ENCODE results near the gene SERINC2.

SERINC2 gene

GRCh38 chr1:31412732-31413404 lies at the start of gene SERINC2:
TSS of gene SERINC2 (plus strand) at chr1:31413213. CDS start at chr1:31413266, 53 bp downstream.
- no peak for DNase-seq (ENCODE audit: low read depth in 2 of 3, low spot score in 1 of 3)

DNA sequence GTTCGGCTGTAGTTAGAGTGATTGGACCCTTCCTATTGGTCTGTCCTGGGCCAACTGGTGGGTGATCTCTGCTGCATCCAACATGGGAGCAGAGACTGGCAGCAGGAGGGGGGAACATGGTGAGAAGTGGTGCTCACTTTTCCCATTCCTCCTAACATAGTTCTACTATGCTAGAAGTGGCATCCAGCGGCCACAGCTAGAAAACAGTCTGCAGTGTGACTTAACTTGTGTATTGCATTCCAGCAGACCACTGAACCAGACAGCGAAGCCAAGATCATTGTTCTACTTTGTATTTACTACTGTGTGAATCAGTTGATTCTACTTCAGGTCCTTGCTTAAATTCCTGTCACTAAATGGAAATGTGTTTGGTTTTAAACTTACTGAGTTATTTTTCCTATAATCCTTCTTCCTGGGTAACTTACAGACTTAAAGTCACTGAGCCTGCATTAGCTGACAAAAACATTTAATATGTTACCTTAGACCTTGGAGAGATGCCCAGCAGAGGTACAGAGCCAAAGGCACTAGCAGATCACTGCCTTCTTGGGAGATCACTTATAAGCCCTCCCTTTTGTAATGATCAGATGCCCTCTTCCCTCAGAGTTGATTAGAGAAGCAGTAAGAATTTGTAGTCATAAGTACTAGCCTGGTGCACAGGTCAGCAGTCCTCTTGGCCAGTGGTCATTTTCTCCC lies 48.3 kb upstream of the SERINC2 start:
- no peak for DNase-seq (ENCODE audit: low read depth in 2 of 3, low spot score in 1 of 3)

DNA sequence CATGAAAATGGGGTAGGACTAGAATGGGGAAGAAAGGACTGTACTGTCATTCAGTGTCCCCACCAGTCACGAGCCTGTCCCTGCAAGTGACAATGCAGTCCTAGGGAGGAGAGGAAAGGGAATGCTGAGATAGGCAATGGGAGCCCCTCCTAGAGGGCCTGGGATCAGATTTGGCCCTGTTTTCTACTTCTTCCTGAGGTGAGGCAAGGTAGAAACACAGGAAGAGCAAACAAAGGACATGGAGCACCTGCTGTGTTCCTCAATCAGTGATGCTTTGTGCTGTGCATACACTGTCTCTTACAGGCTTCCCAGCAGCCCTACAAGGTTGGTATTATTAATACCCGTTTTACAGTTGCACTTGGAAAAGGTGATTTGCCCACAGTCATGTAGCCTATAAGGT lies 46.2 kb upstream of the SERINC2 start:
- DNase-seq (ENCODE audit: low read depth in 2 of 3, low spot score in 1 of 3), result no peak

GRCh38 chr1:31368611-31369107 lies 44.4 kb upstream of the SERINC2 start:
- no peak for DNase-seq (ENCODE audit: low read depth in 2 of 3, low spot score in 1 of 3)

GRCh38 chr1:31370021-31370420 lies 43.0 kb upstream of the SERINC2 start:
- no peak for DNase-seq (ENCODE audit: low read depth in 2 of 3, low spot score in 1 of 3)

GRCh38 chr1:31370565-31370964 lies 42.4 kb upstream of the SERINC2 start:
- DNase-seq (ENCODE audit: low read depth in 2 of 3, low spot score in 1 of 3), result no peak

GRCh38 chr1:31371121-31371959 lies 41.7 kb upstream of the SERINC2 start:
- no peak for DNase-seq (ENCODE audit: low read depth in 2 of 3, low spot score in 1 of 3)

DNA sequence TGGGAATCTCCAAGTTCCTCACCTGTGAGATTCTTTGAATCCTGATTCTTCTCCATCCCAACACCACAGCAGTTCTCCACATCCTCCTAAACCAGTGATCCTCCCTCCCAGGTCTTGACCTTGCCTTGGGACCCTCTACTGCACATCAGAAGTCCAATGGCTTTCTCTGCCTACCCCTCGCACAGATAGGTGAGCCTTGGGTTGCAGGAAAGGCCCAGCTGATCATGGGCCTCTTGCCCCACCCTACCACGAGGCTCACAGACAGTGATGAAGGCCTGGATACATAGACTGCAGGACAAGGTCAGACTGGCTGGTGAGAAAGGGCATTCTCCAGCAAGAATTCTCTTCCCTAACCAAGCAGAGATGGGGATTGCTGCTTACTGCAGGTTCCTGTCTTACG lies 41.0 kb upstream of the SERINC2 start:
- no peak for DNase-seq (ENCODE audit: low read depth in 2 of 3, low spot score in 1 of 3)

- DNase-seq (ENCODE audit: low read depth in 2 of 3, low spot score in 1 of 3), result no peak
Measured at GRCh38 chr1:31372751-31373055, 40.3 kb upstream of the SERINC2 start.

GRCh38 chr1:31373056-31373896 lies 39.7 kb upstream of the SERINC2 start, which contains the start of gene FABP3:
TSS of gene FABP3 (minus strand) at chr1:31373076. CDS start at chr1:31373014, 62 bp downstream.
- DNase-seq (ENCODE audit: low read depth in 2 of 3, low spot score in 1 of 3), result no peak

GRCh38 chr1:31373897-31374486 lies 39.0 kb upstream of the SERINC2 start:
- no peak for DNase-seq (ENCODE audit: low read depth in 2 of 3, low spot score in 1 of 3)

GRCh38 chr1:31374511-31375196 lies 38.4 kb upstream of the SERINC2 start:
- DNase-seq (ENCODE audit: low read depth in 2 of 3, low spot score in 1 of 3), result no peak

DNA sequence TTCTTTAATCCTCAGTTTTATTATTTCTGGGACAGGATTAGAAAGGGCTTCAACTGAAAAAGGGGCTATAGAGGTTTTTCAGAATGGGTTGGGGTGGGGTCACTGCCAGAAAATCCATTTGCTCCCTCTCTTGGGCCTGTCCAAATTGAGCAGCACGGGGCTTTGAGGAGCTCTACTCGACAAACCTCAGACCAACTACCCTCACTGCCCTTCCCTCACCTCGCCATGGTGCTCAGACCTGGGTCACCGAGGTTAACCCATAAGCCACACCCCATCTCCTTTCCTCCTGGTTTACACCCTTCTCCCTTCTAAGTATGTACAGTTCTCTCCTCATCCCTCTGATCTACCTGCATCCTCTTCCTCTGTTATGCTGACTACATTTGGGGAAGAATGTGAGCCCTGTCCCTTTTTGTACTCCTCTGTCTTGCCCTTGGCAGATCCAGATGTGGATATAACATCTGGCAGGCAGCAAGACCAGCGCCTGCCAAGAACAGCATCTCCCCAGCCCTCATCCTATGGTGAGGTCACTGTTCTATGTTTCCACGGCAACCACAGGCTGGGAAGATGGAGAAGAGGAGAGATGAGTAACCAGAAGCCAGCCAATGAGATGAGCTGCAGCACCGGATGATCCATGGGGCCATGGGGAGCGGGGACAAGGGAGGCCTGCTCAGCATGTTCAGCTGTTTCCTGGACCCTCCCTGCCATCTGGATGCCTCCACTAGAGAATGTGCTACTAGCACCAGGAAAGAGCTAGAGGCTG lies 36.5 kb upstream of the SERINC2 start:
- DNase-seq (ENCODE audit: low read depth in 2 of 3, low spot score in 1 of 3), result no peak

DNA sequence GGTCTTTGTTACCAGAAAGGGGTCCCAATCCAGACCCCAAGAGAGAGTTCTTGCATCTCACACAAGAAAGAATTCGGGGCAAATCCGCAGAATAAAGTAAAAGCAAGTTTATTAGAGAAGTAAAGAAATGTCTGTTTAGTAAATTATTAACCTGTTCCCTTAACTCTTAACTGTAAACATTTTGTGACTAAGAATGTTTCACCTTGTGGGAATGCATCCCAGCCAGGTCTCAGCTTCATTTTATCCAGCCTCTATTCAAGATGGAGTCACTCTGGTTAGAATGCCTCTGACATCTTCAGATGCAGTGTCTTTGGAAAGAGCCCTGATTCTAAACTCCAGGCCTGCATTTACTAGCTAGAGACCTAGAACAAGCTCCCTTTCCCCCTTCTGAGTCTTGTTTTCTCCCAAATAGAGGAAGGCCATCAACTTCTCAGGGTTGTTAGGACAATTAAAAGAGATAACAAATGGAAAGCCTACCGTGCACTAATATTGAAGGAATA lies 35.6 kb upstream of the SERINC2 start:
- no peak for DNase-seq (ENCODE audit: low read depth in 2 of 3, low spot score in 1 of 3)

- DNase-seq (ENCODE audit: low read depth in 2 of 3, low spot score in 1 of 3), result no peak
Measured at GRCh38 chr1:31378001-31378400, 35.0 kb upstream of the SERINC2 start.

GRCh38 chr1:31380181-31380580 lies 32.8 kb upstream of the SERINC2 start:
- DNase-seq (ENCODE audit: low read depth in 2 of 3, low spot score in 1 of 3), result no peak

DNA sequence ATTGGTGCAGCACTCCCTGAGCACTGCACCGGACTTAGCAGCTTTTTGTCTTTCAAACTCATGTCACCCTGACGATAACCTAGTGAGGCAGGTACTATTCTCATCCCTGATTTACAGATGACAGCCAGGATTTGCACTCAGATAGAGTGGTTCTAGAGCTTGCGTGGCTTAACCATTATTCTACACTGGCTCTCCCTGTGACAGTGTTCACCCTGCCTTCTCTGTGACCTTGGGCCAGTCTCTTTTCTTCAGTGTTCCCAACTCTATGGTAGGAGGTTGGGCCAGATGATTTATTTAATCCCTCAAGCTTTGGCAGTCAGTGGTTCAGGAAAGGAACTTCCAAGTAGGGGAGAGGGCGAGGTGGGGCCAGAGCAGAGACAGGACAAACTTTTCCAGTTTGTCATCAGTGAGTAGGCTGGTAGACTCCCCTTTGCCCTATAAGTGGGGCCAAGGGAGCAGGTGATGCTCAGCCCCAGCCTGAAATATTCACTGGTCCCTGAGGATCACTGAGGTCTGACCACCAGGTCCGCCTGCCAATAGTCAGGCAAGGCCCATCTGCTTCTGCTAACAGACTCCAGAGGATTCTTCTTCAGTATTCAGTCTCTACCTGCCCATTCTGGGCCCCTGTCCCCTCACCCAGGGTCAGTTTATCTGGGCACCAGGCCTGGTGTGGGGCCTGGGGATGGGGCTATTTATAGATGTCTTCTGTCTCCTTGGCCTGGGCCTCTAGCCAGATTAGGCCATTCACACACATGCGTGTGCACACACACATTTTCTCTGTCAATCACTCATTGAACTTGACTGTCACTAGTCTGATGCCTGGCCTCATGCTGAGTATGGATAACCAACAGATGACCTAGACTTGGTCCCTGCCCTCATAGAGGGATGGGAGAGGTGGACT lies 31.4 kb upstream of the SERINC2 start:
- no peak for DNase-seq (ENCODE audit: low read depth in 2 of 3, low spot score in 1 of 3)

DNA sequence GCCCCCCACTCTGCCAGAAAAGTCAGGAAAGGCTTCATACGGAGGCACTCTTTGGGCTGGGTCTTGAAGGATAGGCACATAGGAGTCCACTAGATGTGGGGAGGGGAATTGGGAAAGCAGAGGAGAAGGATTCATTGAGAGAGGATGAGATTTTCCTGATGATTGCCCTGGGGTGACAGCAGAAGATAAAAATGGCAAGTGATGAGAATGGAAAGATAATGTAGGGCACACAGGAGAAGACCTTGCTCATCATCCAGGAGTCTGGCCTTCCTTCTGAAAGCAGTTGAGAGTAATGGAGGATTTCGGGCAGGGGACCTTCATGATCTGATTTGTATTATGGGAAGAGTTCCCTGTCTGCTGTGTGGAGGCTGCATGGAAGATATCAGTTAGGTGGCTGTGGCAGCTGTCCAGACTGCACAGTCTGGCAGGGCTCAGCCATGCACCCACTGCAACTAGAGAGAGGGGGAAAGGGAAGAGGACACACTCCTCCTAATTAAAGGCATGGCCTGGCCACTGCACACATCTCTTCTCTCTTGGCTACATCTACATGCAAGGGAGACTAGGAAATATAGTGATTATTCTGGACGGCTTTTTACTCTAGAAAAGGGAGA lies 30.5 kb upstream of the SERINC2 start:
- no peak for DNase-seq (ENCODE audit: low read depth in 2 of 3, low spot score in 1 of 3)
